Lung (tissue), 12 donors: ENCODE results near the gene UBR2. TPM values are rescaled to one million over a fixed set of nuclear protein-coding genes. Genes with fewer than 3 reads are reported as not detected.
"Not testable (repeated sequence)": the region's sequence is repeated elsewhere in the genome, so short reads cannot be mapped to it uniquely, and the experiment has no call there.

Experiments
- ATAC-seq: fragments of 200-7000 bp; cut with Tn5 transposase; one replicate; pipeline ENCODE4 v1.9.1; 2020; ENCODE audit warnings: moderate number of reproducible peaks; ENCODE audit not compliant: insufficient read depth, low FRiP score
- DNase-seq, 3 donors: peaks; one replicate each; pipeline ENCODE4 v3.0.0-alpha.2; 2013 to 2017
- H3K27ac ChIP-seq, 2 donors: one replicate each; pipeline ENCODE4 v1.5.1; 2013; ENCODE audit warnings: mild to moderate bottlenecking in 2 of 2, moderate library complexity in 2 of 2, control low read depth in 1 of 2, inconsistent platforms in 1 of 2, low read depth in 1 of 2, low read length in 1 of 2
- H3K27me3 ChIP-seq, 3 donors: one replicate each; pipeline ENCODE4 v1.5.1; 2013; ENCODE audit warnings: low read length in 2 of 3; ENCODE audit not compliant: control insufficient read depth in 3 of 3, insufficient read depth in 3 of 3
- H3K36me3 ChIP-seq, 4 donors: one replicate each; pipeline ENCODE4 v1.5.1; 2013; ENCODE audit warnings: low read length in 4 of 4, mild to moderate bottlenecking in 1 of 4, moderate library complexity in 1 of 4; ENCODE audit not compliant: control insufficient read depth in 4 of 4, insufficient read depth in 4 of 4
- H3K4me1 ChIP-seq, 5 donors: one replicate each; pipeline ENCODE4 v1.5.1; 2013; ENCODE audit warnings: low read length in 5 of 5, mild to moderate bottlenecking in 2 of 5, moderate library complexity in 1 of 5; ENCODE audit not compliant: control insufficient read depth in 5 of 5, insufficient read depth in 5 of 5
- H3K4me3 ChIP-seq: one replicate; pipeline ENCODE4 v1.5.1; 2013; ENCODE audit warnings: mild to moderate bottlenecking, control low read depth, moderate library complexity
- H3K9ac ChIP-seq, 2 donors: one replicate each; pipeline ENCODE4 v1.5.1; 2013; ENCODE audit warnings: low read length in 2 of 2, control low read depth in 1 of 2; ENCODE audit not compliant: insufficient read depth in 1 of 2
- H3K9me3 ChIP-seq, 4 donors: one replicate each; pipeline ENCODE4 v1.5.1; 2013; ENCODE audit warnings: low read length in 3 of 4, mild to moderate bottlenecking in 1 of 4, moderate library complexity in 1 of 4; ENCODE audit not compliant: control insufficient read depth in 4 of 4, insufficient read depth in 3 of 4
- CTCF ChIP-seq: IDR thresholded peaks from 2 replicates; pipeline ENCODE4 v1.5.1; 2012; ENCODE audit warnings: mild to moderate bottlenecking; ENCODE audit errors: control extremely low read depth, extremely low read depth
- WGBS, 2 donors: extraction: QIAGEN DNeasy Blood & Tissue Kit; methylation state at CpG; one replicate each; pipeline ENCODE4 v1.1.7; 2013; 5-methylcytosine and 5-hydroxymethylcytosine counted together
- polyA plus RNA-seq, 2 donors: library from polyadenylated mRNA; stranded (reverse); fragments of 200-250 nt; gene quantifications; one replicate each; pipeline ENCODE4 v1.2.1, GENCODE V29; 2013
- total RNA-seq, 2 donors: library from RNA; depleted of rRNA in 1 of 2; stranded (reverse); fragments of >200 nt in 1 of 2; gene quantifications; one replicate each; pipeline ENCODE4 v1.2.1, GENCODE V29; 2014 to 2021
- donor health status: control.
- donor health status: control.
- donor health status: Bipolar disorder and iron deficiency.
- donor health status: healthy.
- donor health status: DM: yes; HTN: yes; CAD: no.

UBR2 gene
- total and polyA plus RNA-seq, 4 donors, result 8.4 to 45.4 (median 19.0) TPM

DNA sequence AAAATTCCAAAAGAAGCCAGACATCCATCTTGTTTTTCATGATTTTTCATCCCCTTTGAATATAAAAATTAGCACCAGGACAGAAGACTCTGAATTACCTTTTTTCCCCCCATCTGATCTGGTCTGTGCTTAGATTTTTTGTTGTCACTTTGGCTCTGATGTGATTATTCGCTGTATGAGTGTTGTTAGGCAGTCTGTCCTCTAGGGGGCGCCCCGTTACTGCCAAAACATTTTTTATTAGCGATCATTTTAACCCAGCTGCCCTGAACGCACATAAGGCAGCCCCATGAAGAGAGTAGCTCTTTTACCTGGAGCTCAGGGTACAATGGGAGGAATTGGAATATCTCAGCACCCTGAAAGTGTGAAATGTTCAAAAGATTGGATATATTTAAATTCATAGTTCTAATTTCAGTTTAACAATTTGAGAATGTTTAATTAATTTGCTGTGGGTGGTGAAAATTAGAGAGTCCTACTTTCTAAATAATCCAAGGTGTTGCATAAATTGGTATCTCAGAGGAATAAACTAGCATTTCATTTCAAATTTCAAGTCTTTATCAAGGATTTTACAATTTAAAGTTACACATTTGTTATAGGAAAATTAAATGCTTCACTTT is 97.8 kb downstream of the UBR2 start:
- Histone ChIP-seq H3K36me3 (peaks cover 13 to 52% (median 32%) of the 10 kb centered on the region in 4 donors), H3K4me1 (no peaks in the 10 kb centered on the region), H3K4me3 (no peak overlapping the region), H3K9me3 (no peaks in the 10 kb centered on the region), H3K9ac (peak overlapping the region in 1 of 2 donors; percentile 13), H3K27me3 (no peaks in the 10 kb centered on the region), H3K27ac (no peak overlapping the region)
- peak; percentile 58 for ATAC-seq
- DNase-seq, result peak; percentile 84 to 87 (median 85)
- 1% methylated on average over 5 of the region's 5 CpGs for WGBS, 2 donors
- TF ChIP-seq CTCF, result peak; percentile 91

DNA sequence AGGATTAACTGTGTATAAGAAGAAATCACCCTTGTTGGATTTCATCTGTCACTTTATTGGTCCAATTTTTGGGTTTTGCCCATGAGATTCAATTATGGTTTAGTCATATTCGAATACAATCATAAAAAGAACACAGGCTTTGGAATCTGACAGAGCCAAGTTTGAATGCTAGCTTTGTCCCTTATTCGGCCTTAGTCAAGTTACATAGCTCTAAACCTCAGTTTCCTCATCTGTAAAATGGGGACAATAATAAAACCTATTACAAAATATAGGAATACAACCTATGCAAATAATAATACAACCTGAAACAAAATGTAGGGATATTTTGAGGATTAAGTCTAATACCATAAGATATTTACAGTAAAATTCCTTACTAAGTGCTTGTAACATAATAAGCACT is 100.9 kb downstream of the UBR2 start:
- Histone ChIP-seq H3K4me3 (no peak overlapping the region), H3K27ac (no peak overlapping the region), H3K9ac (no peak overlapping the region), H3K4me1 (no peaks in the 10 kb centered on the region), H3K27me3 (no peaks in the 10 kb centered on the region), H3K36me3 (peaks cover 18 to 48% (median 28%) of the 10 kb centered on the region in 4 donors), H3K9me3 (no peaks in the 10 kb centered on the region)
- TF ChIP-seq CTCF, result no peak
- DNase-seq (no peak), ATAC-seq (no peak)
- WGBS, 2 donors, result 95 to 100% methylated on average over 2 of the region's 2 CpGs

DNA sequence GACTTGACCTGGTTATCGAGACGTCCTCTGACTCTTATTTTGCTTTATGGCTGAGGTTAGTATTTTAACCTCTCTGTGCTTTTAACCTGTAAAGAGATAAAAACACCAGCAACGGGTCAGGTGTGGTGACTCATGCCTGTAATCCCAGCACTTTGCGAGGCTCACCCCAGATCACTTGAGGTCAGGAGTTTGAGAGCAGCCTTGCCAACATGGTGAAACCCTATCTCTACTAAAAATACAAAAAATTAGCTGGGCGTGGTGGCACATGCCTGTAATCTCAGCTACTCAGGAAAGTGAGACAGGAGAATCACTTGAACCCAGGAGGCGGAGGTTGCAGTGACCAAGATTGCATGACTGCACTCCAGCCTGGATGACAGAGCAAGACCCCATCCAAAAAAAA is 110.5 kb downstream of the UBR2 start:
- not testable (repeated sequence) for H3K4me3 ChIP-seq, H3K9me3 ChIP-seq, H3K27ac ChIP-seq, ATAC-seq, DNase-seq, H3K4me1 ChIP-seq, H3K27me3 ChIP-seq, H3K9ac ChIP-seq
- H3K36me3 ChIP-seq, result peaks cover 27 to 68% (median 58%) of the 10 kb centered on the region in 4 donors
- 88 to 89% methylated on average over 6 of the region's 6 CpGs for WGBS, 2 donors

DNA sequence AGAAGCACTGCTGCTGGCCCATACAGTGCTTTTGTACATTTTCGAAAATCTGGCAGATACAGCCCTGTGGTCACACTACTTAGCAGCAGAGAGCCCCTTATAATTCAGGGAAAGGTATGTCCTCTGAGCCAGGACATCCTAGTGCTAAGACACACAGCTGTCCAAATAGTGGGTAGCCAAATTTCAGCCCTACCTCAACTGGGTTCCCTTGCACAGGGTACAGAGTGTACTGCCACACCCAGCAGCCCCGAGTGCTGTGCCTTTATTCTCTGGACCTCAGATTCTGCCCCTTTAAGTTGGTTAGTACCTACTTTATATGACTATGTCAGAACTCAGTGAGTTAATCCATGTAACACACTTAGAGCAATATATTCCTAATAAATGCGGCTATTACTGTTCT is 111.0 kb downstream of the UBR2 start:
- TF ChIP-seq CTCF, result no peak
- Histone ChIP-seq H3K27ac (no peak overlapping the region), H3K27me3 (no peaks in the 10 kb centered on the region), H3K9me3 (no peaks in the 10 kb centered on the region), H3K36me3 (peaks cover 24 to 66% (median 57%) of the 10 kb centered on the region in 4 donors), H3K9ac (no peak overlapping the region), H3K4me3 (no peak overlapping the region), H3K4me1 (no peaks in the 10 kb centered on the region)
- ATAC-seq, result no peak
- DNase-seq, result no peak
- 88 to 94% methylated on average over 3 of the region's 3 CpGs for WGBS, 2 donors
